ENCODE results near the gene SAMD5.

GRCh38 chr6:147504848-147505247 is 3.6 kb upstream of the SAMD5 start:
- no peak for TF ChIP-seq POLR2A (IDR thresholded peaks at IDR 0.05)
- TF ChIP-seq CTCF (IDR thresholded peaks at IDR 0.05): no peak
